Nephron progenitor cell (in vitro differentiated cells): Measurements from ENCODE around the gene TMEM11.

Experiments
- DNase-seq: peaks from one replicate; pipeline ENCODE4 v3.0.0; 2021
- H3K27ac Mint-ChIP-seq: 2 replicates; pipeline ENCODE4 v1.8.0; 2021; ENCODE audit warnings: mild to moderate bottlenecking, moderate library complexity, mixed read lengths
- H3K27me3 Mint-ChIP-seq: 2 replicates; pipeline ENCODE4 v1.8.0; 2021; ENCODE audit warnings: mild to moderate bottlenecking, low read depth, mixed read lengths; ENCODE audit not compliant: poor library complexity
- H3K36me3 Mint-ChIP-seq: 2 replicates; pipeline ENCODE4 v1.8.0; 2021; ENCODE audit warnings: low read depth, mixed read lengths
- H3K4me1 Mint-ChIP-seq: 2 replicates; pipeline ENCODE4 v1.8.0; 2021; ENCODE audit warnings: mixed read lengths
- H3K4me3 Mint-ChIP-seq: 2 replicates; pipeline ENCODE4 v1.8.0; 2021; ENCODE audit warnings: mild to moderate bottlenecking, moderate library complexity, mixed read lengths
- H3K9me3 Mint-ChIP-seq: 2 replicates; pipeline ENCODE4 v1.8.0; 2021; ENCODE audit warnings: mild to moderate bottlenecking, moderate library complexity, mixed read lengths
- CTCF ChIP-seq: fragments of 200-600 bp; sonication (generic); IDR thresholded peaks from 2 replicates; pipeline ENCODE4 v1.5.0; 2021; ENCODE audit warnings: antibody characterized with exemption

The TMEM11 gene

GRCh38 chr17:21202512-21202911 lies 11.4 kb downstream of the TMEM11 start:
- DNase-seq, result no peak
- TF ChIP-seq CTCF, result no peak
- Mint-ChIP-seq H3K27me3 (no peaks in the 10 kb centered on the region), H3K27ac (no peak overlapping the region), H3K9me3 (no peaks in the 10 kb centered on the region), H3K4me1 (peaks cover 42% of the 10 kb centered on the region), H3K4me3 (no peak overlapping the region), H3K36me3 (peaks cover 25% of the 10 kb centered on the region)

- TF ChIP-seq CTCF, result no peak
- H3K36me3 Mint-ChIP-seq, result peaks cover 25% of the 10 kb centered on the region
- H3K4me1 Mint-ChIP-seq, result peaks cover 42% of the 10 kb centered on the region
- H3K9me3 Mint-ChIP-seq, result no peaks in the 10 kb centered on the region
- no peak overlapping the region for H3K27ac Mint-ChIP-seq
- H3K4me3 Mint-ChIP-seq, result no peak overlapping the region
- no peak for DNase-seq
- H3K27me3 Mint-ChIP-seq, result peaks cover under 1% of the 10 kb centered on the region
Measured at GRCh38 chr17:21201874-21202273, 12.1 kb downstream of the TMEM11 start.

GRCh38 chr17:21201298-21201595 lies 12.7 kb downstream of the TMEM11 start:
- DNase-seq, result no peak
- peaks cover 2% of the 10 kb centered on the region for H3K27me3 Mint-ChIP-seq
- H3K4me3 Mint-ChIP-seq, result no peak overlapping the region
- peaks cover 30% of the 10 kb centered on the region for H3K36me3 Mint-ChIP-seq
- TF ChIP-seq CTCF, result no peak
- H3K9me3 Mint-ChIP-seq, result no peaks in the 10 kb centered on the region
- peak overlapping the region; percentile 80 for H3K27ac Mint-ChIP-seq
- peaks cover 42% of the 10 kb centered on the region for H3K4me1 Mint-ChIP-seq

GRCh38 chr17:21200590-21201297 lies 13.2 kb downstream of the TMEM11 start:
- H3K4me3 Mint-ChIP-seq, result no peak overlapping the region
- peaks cover 2% of the 10 kb centered on the region for H3K27me3 Mint-ChIP-seq
- H3K36me3 Mint-ChIP-seq, result peaks cover 33% of the 10 kb centered on the region
- peak overlapping the region; percentile 80 for H3K27ac Mint-ChIP-seq
- no peaks in the 10 kb centered on the region for H3K9me3 Mint-ChIP-seq
- peaks cover 38% of the 10 kb centered on the region for H3K4me1 Mint-ChIP-seq
- TF ChIP-seq CTCF, result no peak
- DNase-seq, result no peak

- Mint-ChIP-seq H3K36me3 (peaks cover 31% of the 10 kb centered on the region), H3K4me3 (no peak overlapping the region), H3K9me3 (no peaks in the 10 kb centered on the region), H3K27me3 (peaks cover 2% of the 10 kb centered on the region), H3K4me1 (peaks cover 29% of the 10 kb centered on the region), H3K27ac (peak overlapping the region; percentile 80)
- no peak for TF ChIP-seq CTCF
- peak; percentile 30 for DNase-seq
Measured at GRCh38 chr17:21199856-21200255, 14.1 kb downstream of the TMEM11 start.

GRCh38 chr17:21199311-21199710 lies 14.7 kb downstream of the TMEM11 start:
- DNase-seq, result no peak
- H3K4me3 Mint-ChIP-seq, result no peak overlapping the region
- H3K27me3 Mint-ChIP-seq, result peaks cover 2% of the 10 kb centered on the region
- peaks cover 23% of the 10 kb centered on the region for H3K4me1 Mint-ChIP-seq
- no peaks in the 10 kb centered on the region for H3K9me3 Mint-ChIP-seq
- H3K27ac Mint-ChIP-seq, result peak overlapping the region; percentile 84
- peaks cover 36% of the 10 kb centered on the region for H3K36me3 Mint-ChIP-seq
- TF ChIP-seq CTCF, result no peak
